ENCODE measurements around the gene CACNA1F.

CACNA1F gene

GRCh38 chrX:49166914-49167739 lies 66.0 kb downstream of the CACNA1F start:
- TF ChIP-seq PAX5 (IDR thresholded peaks at IDR 0.05; ENCODE audit: insufficient read depth, low read length, severe bottlenecking) = no peak
- TF ChIP-seq POLR2AphosphoS5 (IDR thresholded peaks at IDR 0.05; ENCODE audit: low read depth, low read length) = no peak
- TF ChIP-seq SPI1 (IDR thresholded peaks at IDR 0.05; ENCODE audit: low read depth, low read length) = peak; percentile 44; the same call in 1 of the 2 replicates
- FAIRE-seq (peak; percentile 97), DNase-seq (ENCODE audit: insufficient read length, low spot score) (no peak)

DNA sequence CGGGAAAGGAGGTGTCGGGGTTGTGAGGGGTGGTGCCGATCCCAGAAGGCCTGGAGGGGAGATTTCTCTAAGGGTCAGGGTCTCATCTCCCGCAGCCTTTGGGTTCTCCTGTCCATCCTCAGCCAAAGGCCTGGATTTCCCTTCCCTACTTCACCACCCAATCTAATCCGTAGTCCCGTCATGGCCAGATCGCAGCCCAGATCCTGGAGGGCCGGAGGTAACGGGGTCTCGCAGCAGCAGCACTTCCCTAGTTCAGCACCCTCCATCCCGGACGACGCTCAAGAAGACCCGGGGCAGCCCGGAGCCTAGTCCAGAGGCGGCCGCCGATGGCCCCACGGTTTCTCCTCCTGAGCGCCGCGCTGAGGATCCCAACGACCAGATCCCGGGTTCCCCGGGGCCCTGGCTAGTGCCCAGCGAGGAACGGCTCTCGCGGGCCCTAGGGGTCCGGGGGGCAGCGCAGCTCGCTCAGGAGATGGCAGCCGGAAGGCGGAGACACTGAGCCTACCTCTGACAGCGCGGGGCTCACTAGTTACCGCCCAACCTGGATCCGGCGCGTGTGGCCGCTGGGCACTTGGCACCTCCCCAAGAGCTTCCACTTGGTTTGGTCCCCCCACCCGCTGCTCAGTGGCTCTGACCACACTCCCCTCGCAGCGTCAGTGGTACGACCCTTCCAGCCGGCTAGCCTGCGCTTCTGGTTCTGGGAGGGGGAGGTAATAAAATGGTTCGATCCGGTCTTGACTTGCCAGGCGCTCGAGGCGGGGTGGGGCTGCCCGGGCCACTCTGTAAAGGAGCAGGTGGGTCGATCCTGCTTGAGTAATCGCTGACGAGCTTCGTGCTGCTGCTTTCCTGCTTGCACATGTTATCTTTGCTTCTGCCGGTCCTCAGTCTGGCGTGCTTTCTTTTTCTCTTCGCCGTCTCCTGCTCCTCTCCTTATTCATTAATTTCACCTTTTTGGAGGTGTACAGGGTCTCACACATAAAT lies 66.9 kb downstream of the CACNA1F start:
- TF ChIP-seq PAX5 (IDR thresholded peaks at IDR 0.05; ENCODE audit: insufficient read depth, low read length, severe bottlenecking) (no peak), POLR2AphosphoS5 (IDR thresholded peaks at IDR 0.05; ENCODE audit: low read depth, low read length) (no peak), TAF1 (IDR thresholded peaks at IDR 0.05; ENCODE audit: low read depth, low read length) (no peak), POU2F2 (IDR thresholded peaks at IDR 0.05; ENCODE audit: low read depth, low read length) (no peak), POLR2A (IDR thresholded peaks at IDR 0.05; ENCODE audit: low read depth, low read length) (no peak), SPI1 (IDR thresholded peaks at IDR 0.05; ENCODE audit: low read depth, low read length) (no peak)
- peak; percentile 61 for FAIRE-seq
- DNase-seq (ENCODE audit: insufficient read length, low spot score) = no peak

- DNase-seq (ENCODE audit: insufficient read length, low spot score) (no peak), FAIRE-seq (no peak)
- no peak for TF ChIP-seq TAF1 (IDR thresholded peaks at IDR 0.05; ENCODE audit: low read depth, low read length)
Observed at GRCh38 chrX:49164589-49165360, 68.4 kb downstream of the CACNA1F start.

- DNase-seq (ENCODE audit: insufficient read length, low spot score) (peak; percentile 70), FAIRE-seq (no peak)
- no peak for TF ChIP-seq SPI1 (IDR thresholded peaks at IDR 0.05; ENCODE audit: low read depth, low read length)
- TF ChIP-seq PAX5 (IDR thresholded peaks at IDR 0.05; ENCODE audit: insufficient read depth, low read length, severe bottlenecking) = no peak
- no peak for TF ChIP-seq POLR2A (IDR thresholded peaks at IDR 0.05; ENCODE audit: low read depth, low read length)
- TF ChIP-seq TAF1 (IDR thresholded peaks at IDR 0.05; ENCODE audit: low read depth, low read length) = no peak
Observed at GRCh38 chrX:49163555-49164419, 69.4 kb downstream of the CACNA1F start.

DNA sequence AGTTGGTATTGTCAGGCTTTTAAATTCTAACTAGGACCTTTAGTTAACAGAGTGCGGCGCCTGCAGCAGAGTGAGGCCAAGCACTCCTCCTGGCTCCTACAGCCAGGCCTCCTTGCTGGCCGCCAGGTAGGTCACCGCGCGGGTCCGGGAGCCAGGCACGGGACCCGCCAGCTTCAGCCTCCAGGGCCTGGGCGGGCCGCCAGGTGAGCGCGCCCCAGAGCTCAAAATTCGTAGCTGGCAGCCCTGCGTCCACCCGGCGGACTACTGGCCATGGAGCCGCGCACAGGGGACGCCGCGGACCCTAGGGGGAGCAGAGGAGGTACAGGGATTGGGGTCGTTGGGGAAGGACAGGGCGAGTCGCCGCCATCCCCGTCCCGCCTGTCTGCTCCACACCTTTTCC lies 70.5 kb downstream of the CACNA1F start, which contains the start of gene MAGIX:
TSS of gene MAGIX (plus strand) at position 139 of the 400 bp plus-strand sequence. CDS start at position 271, 132 bp downstream.
- no peak for DNase-seq (ENCODE audit: insufficient read length, low spot score)
- FAIRE-seq = no peak
- no peak for TF ChIP-seq POU2F2 (IDR thresholded peaks at IDR 0.05; ENCODE audit: low read depth, low read length)
- TF ChIP-seq TAF1 (IDR thresholded peaks at IDR 0.05; ENCODE audit: low read depth, low read length) = no peak

DNA sequence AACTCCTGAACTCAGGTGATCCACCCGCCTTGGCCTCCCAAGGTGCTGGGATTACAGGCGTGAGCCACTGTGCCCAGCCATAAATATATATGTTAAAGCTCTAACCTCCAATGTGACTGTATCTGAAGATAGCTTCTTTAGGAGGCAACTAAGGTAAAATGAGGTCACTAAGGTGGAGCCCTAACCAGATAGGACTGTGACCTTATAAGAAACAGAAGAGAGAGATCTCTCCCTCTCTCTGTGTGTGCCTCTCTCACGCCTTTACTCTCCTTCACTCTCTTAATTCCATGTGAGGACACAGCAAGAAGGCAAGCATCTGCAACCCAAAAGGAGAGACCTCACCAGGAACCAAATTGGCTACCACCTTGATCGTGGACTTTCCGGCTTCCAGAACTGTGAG lies 71.5 kb downstream of the CACNA1F start:
- no peak for FAIRE-seq
- no peak for DNase-seq (ENCODE audit: insufficient read length, low spot score)

DNA sequence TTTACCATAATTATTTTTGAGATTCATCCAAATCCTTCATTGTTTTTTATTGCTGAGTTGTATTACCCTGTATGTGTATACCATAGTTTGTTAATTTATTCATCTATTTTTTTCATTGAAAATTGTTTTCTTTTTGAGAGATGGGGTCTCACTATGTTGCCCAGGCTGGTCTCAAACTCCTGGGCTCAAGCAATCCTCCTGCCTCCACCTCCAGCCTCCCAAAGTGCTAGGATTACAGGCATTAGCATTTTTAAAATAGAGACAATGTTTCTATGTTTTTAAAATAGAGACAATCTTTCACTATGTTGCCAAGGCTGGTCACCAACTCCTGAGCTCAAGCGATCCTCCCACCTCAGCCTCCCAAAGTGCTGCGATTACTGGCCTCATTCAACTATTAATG lies 72.2 kb downstream of the CACNA1F start:
- TF ChIP-seq TAF1 (IDR thresholded peaks at IDR 0.05; ENCODE audit: low read depth, low read length) (no peak), POLR2AphosphoS5 (IDR thresholded peaks at IDR 0.05; ENCODE audit: low read depth, low read length) (no peak), POU2F2 (IDR thresholded peaks at IDR 0.05; ENCODE audit: low read depth, low read length) (no peak), PAX5 (IDR thresholded peaks at IDR 0.05; ENCODE audit: insufficient read depth, low read length, severe bottlenecking) (no peak), POLR2A (IDR thresholded peaks at IDR 0.05; ENCODE audit: low read depth, low read length) (no peak), SPI1 (IDR thresholded peaks at IDR 0.05; ENCODE audit: low read depth, low read length) (no peak)
- no peak for FAIRE-seq
- DNase-seq (ENCODE audit: insufficient read length, low spot score) = no peak

More for the DNA sequence above, 71.5 kb downstream of the CACNA1F start:
- TF ChIP-seq POLR2A (IDR thresholded peaks at IDR 0.05; ENCODE audit: low read depth, low read length) (no peak), TAF1 (IDR thresholded peaks at IDR 0.05; ENCODE audit: low read depth, low read length) (no peak), SPI1 (IDR thresholded peaks at IDR 0.05; ENCODE audit: low read depth, low read length) (no peak), PAX5 (IDR thresholded peaks at IDR 0.05; ENCODE audit: insufficient read depth, low read length, severe bottlenecking) (no peak), POU2F2 (IDR thresholded peaks at IDR 0.05; ENCODE audit: low read depth, low read length) (no peak), POLR2AphosphoS5 (IDR thresholded peaks at IDR 0.05; ENCODE audit: low read depth, low read length) (no peak)

DNA sequence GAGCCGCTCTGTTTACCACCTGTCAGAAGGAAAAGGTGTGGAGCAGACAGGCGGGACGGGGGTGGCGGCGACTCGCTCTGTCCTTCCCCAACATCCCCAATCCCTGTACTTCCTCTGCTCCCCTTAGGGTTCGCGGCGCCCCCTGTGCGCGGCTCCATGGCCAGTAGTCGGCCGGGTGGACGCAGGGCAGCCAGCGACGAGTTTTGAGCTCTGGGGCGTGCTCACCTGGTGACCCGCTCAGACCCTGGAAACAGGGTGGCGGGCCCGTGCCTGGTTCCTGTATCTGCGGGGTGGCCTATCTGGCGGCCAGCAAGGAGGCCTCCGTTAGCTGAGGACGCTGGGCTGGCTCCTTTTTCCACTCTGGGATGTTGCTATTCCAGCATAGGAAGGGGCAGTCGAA lies 75.9 kb downstream of the CACNA1F start:
- no peak for DNase-seq (ENCODE audit: insufficient read length, low spot score)
- peak; percentile 95 for FAIRE-seq
- TF ChIP-seq POLR2AphosphoS5 (IDR thresholded peaks at IDR 0.05; ENCODE audit: low read depth, low read length) (no peak), PAX5 (IDR thresholded peaks at IDR 0.05; ENCODE audit: insufficient read depth, low read length, severe bottlenecking) (no peak), TAF1 (IDR thresholded peaks at IDR 0.05; ENCODE audit: low read depth, low read length) (no peak), SPI1 (IDR thresholded peaks at IDR 0.05; ENCODE audit: low read depth, low read length) (no peak), POLR2A (IDR thresholded peaks at IDR 0.05; ENCODE audit: low read depth, low read length) (no peak), POU2F2 (IDR thresholded peaks at IDR 0.05; ENCODE audit: low read depth, low read length) (no peak)

Data from GM12891 (cell line).